ENCODE results near the gene OSTM1.

Gene OSTM1

DNA sequence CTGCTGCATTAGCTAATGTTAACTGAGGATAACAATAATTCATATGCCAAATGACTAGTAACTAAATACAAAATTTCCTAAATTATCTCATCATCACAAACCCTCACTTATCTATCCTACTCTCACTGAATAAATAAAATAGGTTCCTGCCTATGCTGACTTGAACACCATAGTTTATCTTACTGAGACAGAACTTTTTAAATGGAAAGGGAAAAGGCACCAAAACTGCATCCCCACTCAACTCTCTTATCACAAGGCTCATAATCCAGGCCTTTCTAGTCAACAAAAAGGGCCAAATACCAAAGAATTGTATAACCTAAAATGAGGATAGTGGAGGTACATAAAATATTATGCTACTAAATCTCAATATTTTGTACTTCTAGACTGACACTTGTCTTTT is 23.1 kb downstream of the OSTM1 start:
- no peak for DNase-seq (ENCODE audit: extremely low read depth, low read depth)
- TF ChIP-seq, protein P1, sequence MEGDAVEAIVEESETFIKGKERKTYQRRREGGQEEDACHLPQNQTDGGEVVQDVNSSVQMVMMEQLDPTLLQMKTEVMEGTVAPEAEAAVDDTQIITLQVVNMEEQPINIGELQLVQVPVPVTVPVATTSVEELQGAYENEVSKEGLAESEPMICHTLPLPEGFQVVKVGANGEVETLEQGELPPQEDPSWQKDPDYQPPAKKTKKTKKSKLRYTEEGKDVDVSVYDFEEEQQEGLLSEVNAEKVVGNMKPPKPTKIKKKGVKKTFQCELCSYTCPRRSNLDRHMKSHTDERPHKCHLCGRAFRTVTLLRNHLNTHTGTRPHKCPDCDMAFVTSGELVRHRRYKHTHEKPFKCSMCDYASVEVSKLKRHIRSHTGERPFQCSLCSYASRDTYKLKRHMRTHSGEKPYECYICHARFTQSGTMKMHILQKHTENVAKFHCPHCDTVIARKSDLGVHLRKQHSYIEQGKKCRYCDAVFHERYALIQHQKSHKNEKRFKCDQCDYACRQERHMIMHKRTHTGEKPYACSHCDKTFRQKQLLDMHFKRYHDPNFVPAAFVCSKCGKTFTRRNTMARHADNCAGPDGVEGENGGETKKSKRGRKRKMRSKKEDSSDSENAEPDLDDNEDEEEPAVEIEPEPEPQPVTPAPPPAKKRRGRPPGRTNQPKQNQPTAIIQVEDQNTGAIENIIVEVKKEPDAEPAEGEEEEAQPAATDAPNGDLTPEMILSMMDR (IDR thresholded peaks at IDR 0.05; ENCODE audit: low read depth, low read length) = no peak

DNA sequence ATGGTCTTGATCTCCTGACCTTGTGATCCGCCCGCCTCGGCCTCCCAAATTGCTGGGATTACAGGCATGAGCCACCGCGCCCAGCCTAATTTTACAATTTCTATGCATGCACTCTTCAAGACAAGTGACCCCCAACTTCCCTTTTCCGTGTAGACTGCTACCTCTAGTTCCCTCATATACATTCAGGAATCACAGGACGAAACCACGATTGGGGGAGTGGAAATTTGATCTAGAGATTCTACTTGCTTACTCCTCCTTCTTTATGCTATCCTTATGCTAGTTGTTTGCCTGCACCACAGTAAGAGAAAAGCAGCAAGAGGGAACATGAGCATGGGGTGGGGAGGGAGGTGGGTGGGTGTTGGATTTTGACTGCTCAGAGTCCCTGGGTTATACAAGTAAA is 34.9 kb downstream of the OSTM1 start:
- no peak for DNase-seq (ENCODE audit: extremely low read depth, low read depth)
- TF ChIP-seq, protein P1 (IDR thresholded peaks at IDR 0.05; ENCODE audit: low read depth, low read length) = no peak

DNA sequence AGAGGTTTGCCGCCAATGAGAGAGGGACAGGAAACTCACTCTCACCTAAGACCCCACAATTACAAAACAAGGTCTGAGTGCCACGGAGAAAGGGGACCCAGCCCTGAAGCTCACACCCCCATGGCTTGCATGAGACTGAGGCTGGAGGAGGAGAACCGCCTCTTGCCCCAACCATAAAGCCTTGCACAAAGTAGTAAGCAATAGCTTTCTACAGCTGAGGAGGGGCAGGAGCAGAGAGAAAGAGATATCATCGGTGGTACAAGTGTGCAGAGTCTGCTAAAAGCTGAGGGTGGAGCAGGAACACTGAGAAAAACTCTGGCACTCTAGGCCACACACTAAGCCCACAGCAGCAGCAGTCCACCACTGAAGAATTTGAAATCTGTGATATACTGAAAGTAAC is 37.7 kb downstream of the OSTM1 start:
- DNase-seq (ENCODE audit: extremely low read depth, low read depth) = no peak
- TF ChIP-seq, protein P1 (IDR thresholded peaks at IDR 0.05; ENCODE audit: low read depth, low read length) = no peak

DNA sequence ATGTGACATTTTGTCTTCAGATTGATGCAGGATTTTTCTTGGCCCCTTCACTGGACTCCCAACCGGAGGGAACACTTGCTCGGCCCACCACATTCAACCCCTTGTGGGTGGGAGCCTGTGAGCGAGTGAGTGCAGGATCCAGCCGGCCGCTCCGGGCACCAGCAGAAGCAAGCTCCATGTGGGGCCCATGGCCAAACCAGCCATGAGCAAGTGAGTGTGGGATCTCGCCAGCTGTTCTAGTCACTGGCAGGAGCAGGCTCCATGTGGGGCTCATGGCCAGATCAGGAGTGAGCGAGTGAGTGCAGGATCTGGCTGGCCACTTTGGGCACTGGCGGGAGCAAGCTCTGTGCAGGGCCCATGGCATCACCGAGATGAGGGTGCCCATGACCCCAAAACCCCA is 42.6 kb downstream of the OSTM1 start:
- TF ChIP-seq, protein P1 (IDR thresholded peaks at IDR 0.05; ENCODE audit: low read depth, low read length) = no peak
- no peak for DNase-seq (ENCODE audit: extremely low read depth, low read depth)

DNA sequence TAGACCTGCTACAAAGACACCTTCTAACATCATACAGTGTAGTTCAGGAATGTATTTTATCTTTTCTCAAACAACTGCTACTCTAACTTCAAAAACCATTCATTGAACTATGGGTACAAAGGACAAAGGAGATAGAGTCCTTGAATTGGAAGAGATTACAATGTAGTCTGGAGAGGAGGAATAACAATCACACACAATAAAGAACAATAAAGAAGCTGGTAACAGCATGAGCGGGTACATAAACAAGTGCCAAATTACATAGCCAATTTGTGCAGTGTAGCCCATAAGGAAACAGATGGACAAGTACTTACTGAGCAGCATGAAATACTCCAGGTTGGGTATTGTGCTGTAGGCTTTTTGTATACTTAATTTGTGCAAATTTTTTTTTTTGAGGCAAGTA is 44.3 kb downstream of the OSTM1 start:
- DNase-seq (ENCODE audit: extremely low read depth, low read depth) = no peak
- TF ChIP-seq, protein P1 (IDR thresholded peaks at IDR 0.05; ENCODE audit: low read depth, low read length) = no peak

DNA sequence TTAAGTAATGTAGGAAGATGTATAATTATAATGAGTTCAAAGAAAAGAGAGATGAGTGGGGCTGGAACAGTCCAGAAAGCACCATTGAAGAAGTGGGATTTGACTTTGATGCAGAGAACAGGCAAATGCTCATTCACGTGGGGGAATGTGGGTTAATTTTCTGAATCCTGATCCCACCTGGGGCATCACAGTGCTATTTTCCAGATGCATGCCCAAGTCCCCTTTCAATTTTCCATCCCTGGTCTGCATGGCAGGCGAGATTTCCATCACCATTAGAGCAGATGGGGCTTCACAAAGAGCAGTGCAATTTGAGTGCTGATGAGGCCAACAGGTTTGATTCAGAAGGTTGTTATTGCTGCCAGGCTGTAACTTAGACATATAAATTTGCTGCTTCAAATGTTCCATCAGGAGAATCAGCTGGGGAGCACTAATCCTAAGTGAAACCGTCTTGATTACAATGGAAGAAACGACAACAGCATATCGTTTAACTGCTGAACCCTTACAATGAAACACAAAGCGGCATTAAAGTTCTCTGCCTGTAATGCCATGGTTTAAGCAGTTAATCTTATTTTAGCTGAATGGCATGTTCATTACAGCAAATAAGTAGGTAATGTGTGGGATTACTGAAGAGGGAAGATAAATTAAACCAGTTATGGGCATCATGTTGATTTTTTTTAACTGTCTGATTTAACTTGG is 45.2 kb downstream of the OSTM1 start:
- TF ChIP-seq, protein P1 (IDR thresholded peaks at IDR 0.05; ENCODE audit: low read depth, low read length) = no peak
- DNase-seq (ENCODE audit: extremely low read depth, low read depth) = no peak

DNA sequence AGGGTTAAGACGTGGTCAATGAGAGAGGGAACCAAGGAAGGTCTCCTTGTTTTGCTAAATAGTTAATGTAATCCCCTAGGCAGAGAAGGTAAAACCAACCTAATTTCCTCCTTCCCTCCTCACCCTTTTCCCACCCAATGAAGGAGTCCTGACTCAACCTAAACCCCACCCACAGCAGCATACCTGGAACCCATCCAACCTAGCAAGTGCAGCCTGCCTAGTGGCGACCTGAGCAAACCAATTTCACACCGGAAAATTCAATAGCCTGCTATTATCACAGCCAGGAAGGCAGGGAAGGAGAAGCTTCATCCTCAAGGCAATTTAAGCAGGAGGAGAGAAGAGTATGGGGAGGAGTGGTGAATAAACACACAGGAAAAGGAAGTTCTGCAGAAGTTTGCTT is 46.9 kb downstream of the OSTM1 start:
- TF ChIP-seq, protein P1 (IDR thresholded peaks at IDR 0.05; ENCODE audit: low read depth, low read length) = no peak
- no peak for DNase-seq (ENCODE audit: extremely low read depth, low read depth)

Measured in AG09319 (cell line).